K562 (cell line): ENCODE measurements around the gene ATAD3C. TPM values are rescaled to one million over a fixed set of nuclear protein-coding genes. Genes with fewer than 3 reads are reported as not detected.

Source experiments
- C11orf30 ChIP-seq: fragments of 450-650 bp; IDR thresholded peaks from 2 replicates; pipeline ENCODE4 v1.6.1; 2016; ENCODE audit warnings: low read depth, mild to moderate bottlenecking
- CUX1 ChIP-seq: fragments of 200-800 bp; sonication (Bioruptor generic); IDR thresholded peaks from 2 replicates; pipeline ENCODE4 v1.6.1; 2016; ENCODE audit warnings: missing genetic modification characterization, missing compliant biosample characterization
- GTF2B ChIP-seq: IDR thresholded peaks from 2 replicates; pipeline ENCODE4 v1.6.1; 2011; ENCODE audit not compliant: insufficient read length; ENCODE audit errors: extremely low read depth
- NFRKB ChIP-seq: fragments of 450-650 bp; IDR thresholded peaks from 2 replicates; pipeline ENCODE4 v1.6.1; 2016; ENCODE audit warnings: low read depth
- NR4A1 ChIP-seq, 2 experiments: fragments of 250-450 bp in 1 of 2; fragments of 450-650 bp in 1 of 2; sonication (Bioruptor Pico) in 1 of 2; IDR thresholded peaks; 2 replicates each; pipeline versions ENCODE4 v1.4.0 to v1.6.1; 2016 to 2020; ENCODE audit warnings: mild to moderate bottlenecking in 2 of 2, missing compliant biosample characterization in 1 of 2, missing genetic modification characterization in 1 of 2, moderate library complexity in 1 of 2
- PCBP2 ChIP-seq: fragments of 200-400 bp; formaldehyde crosslinking; IDR thresholded peaks from 2 replicates; pipeline ENCODE4 v1.6.1; 2018; ENCODE audit warnings: low read length, low read depth, mild to moderate bottlenecking, moderate library complexity; ENCODE audit not compliant: poor library complexity, severe bottlenecking
- SFPQ ChIP-seq: fragments of 200-400 bp; formaldehyde crosslinking; IDR thresholded peaks from 2 replicates; pipeline ENCODE4 v1.6.1; 2017; ENCODE audit warnings: mild to moderate bottlenecking, low read depth, low read length, moderate library complexity
- VEZF1 ChIP-seq: fragments of 200-800 bp; sonication (Bioruptor generic); IDR thresholded peaks from 2 replicates; pipeline ENCODE4 v1.6.1; 2017; ENCODE audit warnings: missing genetic modification characterization, missing compliant biosample characterization
- XRCC4 ChIP-seq: IDR thresholded peaks from one replicate; pipeline ENCODE4 v1.6.1; 2011; ENCODE audit not compliant: insufficient read depth, insufficient read length; ENCODE audit errors: extremely low read depth
- YBX1 ChIP-seq: fragments of 450-650 bp; IDR thresholded peaks from 2 replicates; pipeline ENCODE4 v1.7.1; 2016; ENCODE audit warnings: mild to moderate bottlenecking
- ZC3H11A ChIP-seq: IDR thresholded peaks from 2 replicates; pipeline ENCODE4 v1.6.1; 2012; ENCODE audit warnings: low read depth, low read length, improper control_type of control experiment
- ZC3H4 ChIP-seq: sonication (generic); formaldehyde crosslinking; IDR thresholded peaks from 2 replicates; pipeline ENCODE4 v1.9.0; 2021; ENCODE audit warnings: missing genetic modification reagents, borderline replicate concordance
- ZKSCAN3 ChIP-seq: fragments of 250-450 bp; sonication (Bioruptor Pico); IDR thresholded peaks from 2 replicates; pipeline ENCODE4 v1.4.0; 2020
- ZNF311 ChIP-seq: fragments of 250-450 bp; sonication (Bioruptor Pico); IDR thresholded peaks from 2 replicates; pipeline ENCODE4 v1.4.0; 2020; ENCODE audit warnings: mild to moderate bottlenecking, moderate library complexity
- ZNF347 ChIP-seq: fragments of 450-650 bp; formaldehyde crosslinking; IDR thresholded peaks from 2 replicates; pipeline ENCODE4 v1.4.0; 2020; ENCODE audit warnings: low read depth, mild to moderate bottlenecking, moderate library complexity
- ZNF583 ChIP-seq: fragments of 250-450 bp; sonication (Bioruptor Pico); IDR thresholded peaks from 2 replicates; pipeline ENCODE4 v1.4.0; 2020
- polyA plus RNA-seq, 8 experiments: library from polyadenylated mRNA; depleted of rRNA in 4 of 8; stranded (reverse) in 5 of 8; unstranded in 3 of 8; fragments of >200 nt; fragmentation: Nextera tagmentation in 2 of 8; fragmentation: Illumina TruSeq in 1 of 8; extraction: Ambion mirVana in 2 of 8; extraction: Trizol in 1 of 8; gene quantifications; 2 replicates each; pipeline versions ENCODE4 v1.2.1 to v1.2.3, GENCODE V29; 2011 to 2014; ENCODE audit warnings: inconsistent platforms in 1 of 8, missing spikeins in 1 of 8
- total RNA-seq, 7 experiments: library from RNA; depleted of rRNA in 6 of 7; stranded (reverse); fragments of >200 nt in 6 of 7; fragmentation: Illumina TruSeq in 2 of 7; extraction: Trizol in 2 of 7; gene quantifications; 2 replicates each; pipeline versions ENCODE4 v1.2.1 to v1.2.3, GENCODE V29; 2011 to 2021; ENCODE audit warnings: low replicate concordance in 1 of 7

Gene ATAD3C
- total and polyA plus RNA-seq, 9 of the 15 experiments (the other 6 are each of a cell fraction or from before 2014, with no cell fraction given) = 0.03 to 0.18 TPM; not detected in 7

- TF ChIP-seq ZNF347 (no peak), C11orf30 (no peak), ZNF311 (no peak), PCBP2 (no peak), ZKSCAN3 (no peak), ZC3H11A (no peak), NFRKB (no peak), SFPQ (no peak), ZC3H4 (no peak), YBX1 (no peak), GTF2B (no peak), NR4A1 (CRISPR knock-in tag; IDR thresholded peaks at IDR 0.05) (no peak), NR4A1 (tag; IDR thresholded peaks at IDR 0.05) (no peak), VEZF1 (CRISPR knock-in tag) (peak; percentile 49; the same call in 1 of the 2 replicates), CUX1 (no peak), ZNF583 (CRISPR knock-in tag) (no peak), XRCC4 (no peak)
Measured at GRCh38 chr1:1441002-1441888, 8.2 kb upstream of the ATAD3C start (continued).
